Stomach (tissue), 9 donors: ENCODE results near the gene PELO. TPM values are rescaled to one million over a fixed set of nuclear protein-coding genes. Genes with fewer than 3 reads are reported as not detected.

Source experiments
- DNase-seq, 2 donors: peaks; one replicate each; pipeline versions ENCODE4 v3.0.0 to v3.0.0-alpha.2; 2013 to 2019
- H3K27ac ChIP-seq, 5 donors: fragments of 200-600 bp in 4 of 5; sonication (generic) in 4 of 5; one replicate each; pipeline ENCODE4 v1.5.1; 2013 to 2019; ENCODE audit warnings: mild to moderate bottlenecking in 1 of 5, moderate library complexity in 1 of 5
- H3K27me3 ChIP-seq, 3 donors: fragments of 200-600 bp; sonication (generic); one replicate each; pipeline ENCODE4 v1.5.1; 2017 to 2019; ENCODE audit warnings: mixed run types in 1 of 3
- H3K36me3 ChIP-seq, 4 donors: fragments of 200-600 bp; sonication (generic); 1 replicate in 3 of 4; 2 replicates in 1 of 4; pipeline ENCODE4 v1.5.1; 2016 to 2019
- H3K4me1 ChIP-seq, 4 donors: fragments of 200-600 bp; sonication (generic); one replicate each; pipeline ENCODE4 v1.5.1; 2016 to 2019
- H3K4me3 ChIP-seq, 4 donors: fragments of 200-600 bp; sonication (generic) in 3 of 4; one replicate each; pipeline ENCODE4 v1.5.1; 2016 to 2019; ENCODE audit warnings: mild to moderate bottlenecking in 1 of 4
- H3K9me3 ChIP-seq, 4 donors: fragments of 200-600 bp; sonication (generic); one replicate each; pipeline ENCODE4 v1.5.1; 2016 to 2019
- EP300 ChIP-seq: sonication (generic); formaldehyde crosslinking; IDR thresholded peaks from one replicate; pipeline ENCODE4 v1.6.1; 2017; ENCODE audit warnings: antibody characterized with exemption
- POLR2A ChIP-seq, 4 donors: fragments of 450-650 bp; IDR thresholded peaks; one replicate each; pipeline ENCODE4 v1.6.1; 2016; ENCODE audit warnings: antibody characterized with exemption in 4 of 4, control low read depth in 2 of 4, mild to moderate bottlenecking in 1 of 4, moderate library complexity in 1 of 4
- POLR2AphosphoS5 ChIP-seq, 3 donors: sonication (generic); formaldehyde crosslinking; IDR thresholded peaks; one replicate each; pipeline ENCODE4 v1.6.1; 2016; ENCODE audit warnings: antibody characterized with exemption in 3 of 3
- WGBS, 5 donors: extraction: QIAGEN DNeasy Blood & Tissue Kit in 3 of 5; methylation state at CpG; one replicate each; pipeline versions ENCODE4 v1.1.5 to v1.1.7; 2013 to 2018; 5-methylcytosine and 5-hydroxymethylcytosine counted together
- intact Hi-C: fragments of 100-400 bp; cut with DNase I; formaldehyde crosslinking; loops from one replicate; pipeline ENCODE4 v1.15.1; 2023; ENCODE audit warnings: low total_unique reads
- polyA plus RNA-seq, 3 donors: library from polyadenylated mRNA; stranded (reverse); fragments of 200-250 nt; gene quantifications; one replicate each; pipeline ENCODE4 v1.2.3, GENCODE V29; 2013
- total RNA-seq, 5 donors: library from RNA; depleted of rRNA; stranded (reverse); fragments of >200 nt; gene quantifications; one replicate each; pipeline versions ENCODE4 v1.1.0 to v1.2.3, GENCODE V29; 2014 to 2016
- TF ChIP-seq, protein P1 (sequence below), 7 experiments: fragments of 450-650 bp in 4 of 7; fragments of 200-600 bp in 3 of 7; sonication (generic) in 3 of 7; IDR thresholded peaks; one replicate each; pipeline ENCODE4 v1.5.1; 2016 to 2019; ENCODE audit warnings: antibody characterized with exemption in 7 of 7, control low read depth in 2 of 7, mild to moderate bottlenecking in 1 of 7
- donor health status: healthy with polysubstance abuse.
- donor health status: Bipolar disorder and iron deficiency.
- donor health status: healthy.

Gene PELO
- total and polyA plus RNA-seq, 8 donors = 5.8 to 62.2 (median 12.5) TPM

DNA sequence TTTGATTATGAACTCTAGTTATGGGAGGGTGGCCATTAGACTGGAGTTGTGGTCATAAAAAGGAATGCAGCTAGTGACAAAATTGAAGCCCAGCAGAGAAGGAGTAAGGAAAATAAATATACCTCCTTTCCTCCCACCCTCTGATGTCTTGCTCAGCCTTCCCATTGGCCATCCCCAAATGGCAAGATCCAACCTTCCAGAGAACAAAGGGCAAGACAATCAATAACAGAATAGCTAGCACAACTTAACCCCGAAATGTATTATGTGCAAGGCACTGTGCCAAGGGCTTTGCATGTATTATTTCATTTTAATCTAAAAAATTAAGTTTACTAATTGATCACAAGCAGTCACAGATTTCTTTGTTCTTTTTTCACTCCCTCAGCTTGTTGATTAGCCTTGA, 3.6 kb downstream of the PELO start:
- no peaks in the 10 kb centered on the region for H3K27me3 ChIP-seq
- DNase-seq = no peak
- H3K9me3 ChIP-seq = no peaks in the 10 kb centered on the region
- peaks cover 7 to 67% (median 39%) of the 10 kb centered on the region in 4 donors for H3K4me1 ChIP-seq
- 71 to 95% (median 78%) methylated on average over 1 of the region's 1 CpG for whole genome bisulfite sequencing, 5 donors
- no peaks in the 10 kb centered on the region for H3K36me3 ChIP-seq
- no peak for TF ChIP-seq POLR2AphosphoS5 (IDR thresholded peaks at IDR 0.05)
- TF ChIP-seq, protein P1, sequence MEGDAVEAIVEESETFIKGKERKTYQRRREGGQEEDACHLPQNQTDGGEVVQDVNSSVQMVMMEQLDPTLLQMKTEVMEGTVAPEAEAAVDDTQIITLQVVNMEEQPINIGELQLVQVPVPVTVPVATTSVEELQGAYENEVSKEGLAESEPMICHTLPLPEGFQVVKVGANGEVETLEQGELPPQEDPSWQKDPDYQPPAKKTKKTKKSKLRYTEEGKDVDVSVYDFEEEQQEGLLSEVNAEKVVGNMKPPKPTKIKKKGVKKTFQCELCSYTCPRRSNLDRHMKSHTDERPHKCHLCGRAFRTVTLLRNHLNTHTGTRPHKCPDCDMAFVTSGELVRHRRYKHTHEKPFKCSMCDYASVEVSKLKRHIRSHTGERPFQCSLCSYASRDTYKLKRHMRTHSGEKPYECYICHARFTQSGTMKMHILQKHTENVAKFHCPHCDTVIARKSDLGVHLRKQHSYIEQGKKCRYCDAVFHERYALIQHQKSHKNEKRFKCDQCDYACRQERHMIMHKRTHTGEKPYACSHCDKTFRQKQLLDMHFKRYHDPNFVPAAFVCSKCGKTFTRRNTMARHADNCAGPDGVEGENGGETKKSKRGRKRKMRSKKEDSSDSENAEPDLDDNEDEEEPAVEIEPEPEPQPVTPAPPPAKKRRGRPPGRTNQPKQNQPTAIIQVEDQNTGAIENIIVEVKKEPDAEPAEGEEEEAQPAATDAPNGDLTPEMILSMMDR (IDR thresholded peaks at IDR 0.05) = no peak
- no peak for TF ChIP-seq POLR2A (IDR thresholded peaks at IDR 0.05)
- no peak for TF ChIP-seq EP300
- H3K4me3 ChIP-seq = peak overlapping the region in 1 of 4 donors; percentile 80
- H3K27ac ChIP-seq = peak overlapping the region in 4 of 5 donors; percentile 87 to 96 (median 93)
- intact Hi-C loops = no loop called here

DNA sequence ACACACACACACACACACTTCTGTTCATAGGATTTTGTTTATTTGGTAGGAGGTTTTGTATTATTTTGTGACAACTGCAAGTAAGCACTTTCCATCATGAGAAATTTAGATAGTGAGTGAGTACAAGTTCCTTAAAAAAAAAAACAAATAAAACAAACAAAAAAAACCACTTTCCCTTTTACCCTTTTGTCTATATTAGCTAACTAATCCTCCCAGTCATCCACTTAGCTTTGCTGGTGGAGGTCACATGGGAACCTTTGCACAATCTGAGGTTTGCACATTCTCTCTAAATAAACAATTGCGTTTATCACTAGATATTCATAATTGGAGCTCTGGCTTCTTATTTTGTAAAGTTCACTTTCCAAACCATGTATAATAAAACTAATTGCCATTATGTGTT, 6.8 kb downstream of the PELO start:
- Histone ChIP-seq H3K9me3 (no peaks in the 10 kb centered on the region), H3K36me3 (no peaks in the 10 kb centered on the region), H3K27me3 (no peaks in the 10 kb centered on the region), H3K4me1 (peaks cover 16 to 79% (median 44%) of the 10 kb centered on the region in 4 donors), H3K4me3 (no peak overlapping the region), H3K27ac (peak overlapping the region in 4 of 5 donors; percentile 0 to 97 (median 51))
- DNase-seq = no peak
- intact Hi-C loops = no loop called here
- 2 to 40% (median 18%) methylated on average over 1 of the region's 1 CpG for WGBS, 5 donors
- TF ChIP-seq, protein P1 (IDR thresholded peaks at IDR 0.05) = no peak
- peak in 2 of 3 donors; percentile 33 to 57 for TF ChIP-seq POLR2AphosphoS5 (IDR thresholded peaks at IDR 0.05)

DNA sequence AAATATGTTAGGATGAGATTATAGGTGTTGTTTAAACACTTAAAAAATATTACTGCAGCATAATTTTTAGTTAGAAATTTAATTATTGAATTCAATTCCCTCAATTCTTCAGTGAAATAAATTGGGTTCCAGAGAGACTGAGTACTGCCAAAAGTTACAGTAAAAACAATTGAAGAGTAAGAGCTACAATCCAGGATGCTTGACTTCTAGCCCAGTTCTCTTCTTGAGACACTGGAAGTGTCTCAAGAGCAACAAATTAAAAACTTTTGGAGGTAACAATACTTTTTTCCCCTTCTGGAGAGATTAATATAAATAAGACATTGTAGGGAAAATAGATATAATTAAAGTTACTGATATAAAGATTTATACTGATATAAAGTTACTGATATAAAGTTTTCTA, 8.3 kb downstream of the PELO start:
- Histone ChIP-seq H3K4me3 (no peak overlapping the region), H3K4me1 (peaks cover 20 to 77% (median 45%) of the 10 kb centered on the region in 4 donors), H3K27me3 (no peaks in the 10 kb centered on the region), H3K36me3 (no peaks in the 10 kb centered on the region), H3K9me3 (no peaks in the 10 kb centered on the region), H3K27ac (peak overlapping the region in 4 of 5 donors; percentile 2 to 97 (median 95))
- DNase-seq = no peak
- TF ChIP-seq EP300 = no peak
- no peak for TF ChIP-seq POLR2AphosphoS5 (IDR thresholded peaks at IDR 0.05)
- TF ChIP-seq POLR2A (IDR thresholded peaks at IDR 0.05) = no peak
- TF ChIP-seq, protein P1 (IDR thresholded peaks at IDR 0.05) = no peak
- intact Hi-C loops = no loop called here

DNA sequence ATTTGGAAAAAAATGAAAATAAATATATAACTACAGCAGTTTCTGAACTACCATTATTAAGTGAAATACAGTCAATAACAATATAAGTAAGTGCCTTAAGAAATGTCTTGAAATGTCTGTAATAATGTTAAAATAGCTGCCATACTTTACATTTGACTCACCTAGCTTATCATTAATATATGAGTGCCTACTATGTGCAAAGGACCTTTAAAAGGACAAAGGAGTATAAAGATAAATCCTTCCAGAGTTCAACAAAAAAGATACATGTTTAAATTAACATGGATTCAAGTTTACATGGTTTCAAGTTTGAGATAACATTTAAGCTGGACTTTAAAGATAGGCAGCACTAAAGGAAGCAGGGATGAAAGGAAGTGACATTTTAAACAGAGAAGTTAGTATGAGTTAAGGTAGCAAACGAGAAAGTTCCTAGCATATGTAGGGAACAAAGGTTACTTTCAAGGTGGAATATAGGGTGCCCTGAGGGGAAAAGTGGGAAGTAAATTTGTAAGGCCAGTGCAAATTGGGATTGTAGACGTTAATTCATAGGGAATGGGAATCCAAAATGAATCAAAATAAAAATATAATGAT, 8.9 kb downstream of the PELO start:
- Histone ChIP-seq H3K27ac (peak overlapping the region in 4 of 5 donors; percentile 2 to 97 (median 95)), H3K27me3 (no peaks in the 10 kb centered on the region), H3K9me3 (no peaks in the 10 kb centered on the region), H3K4me1 (peaks cover 26 to 78% (median 47%) of the 10 kb centered on the region in 4 donors), H3K4me3 (no peak overlapping the region), H3K36me3 (peaks cover 0 to 3% (median 1%) of the 10 kb centered on the region in 4 donors)
- DNase-seq = no peak
- WGBS, 5 donors = 49 to 56% (median 54%) methylated on average over 2 of the region's 2 CpGs
- intact Hi-C loops = no loop called here
- TF ChIP-seq POLR2AphosphoS5 (IDR thresholded peaks at IDR 0.05) (no peak), POLR2A (IDR thresholded peaks at IDR 0.05) (no peak), EP300 (no peak)
- TF ChIP-seq, protein P1 (IDR thresholded peaks at IDR 0.05) = no peak
